ENCODE data around the gene ZFAND3. TPM values are rescaled to one million over a fixed set of nuclear protein-coding genes. Genes with fewer than 3 reads are reported as not detected.

ZFAND3 gene
- polyA plus RNA-seq, 1 experiment, result 15.5 TPM

GRCh38 chr6:38179794-38180430, 360.4 kb downstream of the ZFAND3 start:
- Histone ChIP-seq H3K4me3 (ENCODE audit: low read depth, low read length) (no peak overlapping the region), H3K27ac (ENCODE audit: low read depth, low read length) (no peak overlapping the region), H3K9me3 (ENCODE audit: control insufficient read depth, insufficient read depth, low read length) (no peaks in the 10 kb centered on the region; the same call in 1 of the 2 replicates), H3K27me3 (ENCODE audit: control insufficient read depth, insufficient read depth, low read length) (no peaks in the 10 kb centered on the region)
- ChIA-PET POLR2A (no interaction called here), CTCF (interaction anchor here (1.0 kb wide), 1 partner anchor 314 kb away, joined by 3 read pairs; no protein-coding TSS in a partner anchor)
- no peak for DNase-seq (ENCODE audit: low read depth, low spot score)
- TF ChIP-seq CTCF (IDR thresholded peaks at IDR 0.05; ENCODE audit: low read depth, low read length), result no peak

GRCh38 chr6:38180586-38180985, 361.1 kb downstream of the ZFAND3 start:
- ChIA-PET CTCF (interaction anchor here (1.0 kb wide), 1 partner anchor 314 kb away, joined by 3 read pairs; no protein-coding TSS in a partner anchor), POLR2A (no interaction called here)

GRCh38 chr6:38182426-38182825, 362.9 kb downstream of the ZFAND3 start:
- DNase-seq (ENCODE audit: low read depth, low spot score), result no peak
- Histone ChIP-seq H3K27me3 (ENCODE audit: control insufficient read depth, insufficient read depth, low read length) (no peaks in the 10 kb centered on the region), H3K9me3 (ENCODE audit: control insufficient read depth, insufficient read depth, low read length) (no peaks in the 10 kb centered on the region), H3K4me3 (ENCODE audit: low read depth, low read length) (no peak overlapping the region), H3K27ac (ENCODE audit: low read depth, low read length) (no peak overlapping the region)
- CTCF ChIA-PET, result no interaction called here
- TF ChIP-seq CTCF (IDR thresholded peaks at IDR 0.05; ENCODE audit: low read depth, low read length), result no peak
- POLR2A ChIA-PET, result no interaction called here

More at GRCh38 chr6:38180586-38180985, 361.1 kb downstream of the ZFAND3 start:
- no peak for TF ChIP-seq CTCF (IDR thresholded peaks at IDR 0.05; ENCODE audit: low read depth, low read length)
- H3K27ac ChIP-seq (ENCODE audit: low read depth, low read length), result no peak overlapping the region
- no peak overlapping the region for H3K4me3 ChIP-seq (ENCODE audit: low read depth, low read length)
- DNase-seq (ENCODE audit: low read depth, low spot score), result no peak
- H3K9me3 ChIP-seq (ENCODE audit: control insufficient read depth, insufficient read depth, low read length), result no peaks in the 10 kb centered on the region; the same call in 1 of the 2 replicates
- H3K27me3 ChIP-seq (ENCODE audit: control insufficient read depth, insufficient read depth, low read length), result no peaks in the 10 kb centered on the region

- no peak for TF ChIP-seq CTCF (IDR thresholded peaks at IDR 0.05; ENCODE audit: low read depth, low read length)
- ChIA-PET POLR2A (no interaction called here), CTCF (interaction anchor here (0.6 kb wide), 1 partner anchor 392 kb away, joined by 10 read pairs; no protein-coding TSS in a partner anchor)
- Histone ChIP-seq H3K27ac (ENCODE audit: low read depth, low read length) (no peak overlapping the region), H3K4me3 (ENCODE audit: low read depth, low read length) (no peak overlapping the region), H3K9me3 (ENCODE audit: control insufficient read depth, insufficient read depth, low read length) (no peaks in the 10 kb centered on the region), H3K27me3 (ENCODE audit: control insufficient read depth, insufficient read depth, low read length) (no peaks in the 10 kb centered on the region)
- no peak for DNase-seq (ENCODE audit: low read depth, low spot score)
These were observed 364.5 kb downstream of the ZFAND3 start for GRCh38 chr6:38183856-38184584.

GRCh38 chr6:38184585-38185080, 365.1 kb downstream of the ZFAND3 start:
- CTCF ChIA-PET, result no interaction called here
- Histone ChIP-seq H3K27ac (ENCODE audit: low read depth, low read length) (no peak overlapping the region), H3K9me3 (ENCODE audit: control insufficient read depth, insufficient read depth, low read length) (no peaks in the 10 kb centered on the region), H3K27me3 (ENCODE audit: control insufficient read depth, insufficient read depth, low read length) (no peaks in the 10 kb centered on the region), H3K4me3 (ENCODE audit: low read depth, low read length) (no peak overlapping the region)
- TF ChIP-seq CTCF (IDR thresholded peaks at IDR 0.05; ENCODE audit: low read depth, low read length), result no peak
- POLR2A ChIA-PET, result no interaction called here
- no peak for DNase-seq (ENCODE audit: low read depth, low spot score)

Data from AG04450 (cell line).